ENCODE measurements around the gene DST.

The DST gene

GRCh38 chr6:56430629-56431600 lies 211.8 kb downstream of the DST start:
- DNase-seq: no peak

GRCh38 chr6:56424542-56425083 lies 218.1 kb downstream of the DST start:
- no peak for DNase-seq

- no peak for DNase-seq
Measured at GRCh38 chr6:56424064-56424463, 218.6 kb downstream of the DST start.

- no peak for DNase-seq
Measured at GRCh38 chr6:56420296-56420695, 222.4 kb downstream of the DST start.

- no peak for DNase-seq
Measured at GRCh38 chr6:56419191-56419590, 223.5 kb downstream of the DST start.

- DNase-seq: no peak
Measured at GRCh38 chr6:56417823-56418222, 224.9 kb downstream of the DST start.

GRCh38 chr6:56416247-56416646 lies 226.4 kb downstream of the DST start:
- no peak for DNase-seq

GRCh38 chr6:56408976-56409375 lies 233.7 kb downstream of the DST start:
- no peak for DNase-seq
